IMR-90 (cell line): ENCODE data around the gene NRL. TPM values are rescaled to one million over a fixed set of nuclear protein-coding genes. Genes with fewer than 3 reads are reported as not detected.

Experiments used
- ATAC-seq: fragments of 200-7000 bp; cut with Tn5 transposase; 2 replicates; pipeline ENCODE4 v1.9.1; 2020; ENCODE audit warnings: low read depth, mild to moderate bottlenecking, moderate library complexity
- BruUV-seq: library from RNA; stranded (reverse); fragments of 400-500 nt; replicated peaks from 2 replicates; lab custom pipeline; 2021; lab: Mats Ljungman, UMichigan
- CTCF ChIA-PET: fragments of 300-600 bp; formaldehyde crosslinking; extraction: SDS; loops from one replicate; lab custom pipeline; 2021; ENCODE audit warnings: antibody characterized with exemption; lab: Yijun Ruan, JAX
- POLR2A ChIA-PET: fragments of 300-600 bp; sonication (Branson Sonifier 250); formaldehyde crosslinking; loops from one replicate; lab custom pipeline; 2022; ENCODE audit warnings: antibody characterized with exemption; ENCODE audit not compliant: unreplicated experiment; lab: Charles Lee
- DNase-seq: peaks from one replicate; pipeline ENCODE4 v3.0.0; 2013
- H2AFZ ChIP-seq: replicated peaks from 2 replicates; pipeline ENCODE3; 2013; ENCODE audit warnings: low read length, mild to moderate bottlenecking; ENCODE audit not compliant: poor library complexity
- H2AK5ac ChIP-seq: 2 replicates; pipeline ENCODE4 v1.6.1; 2013; ENCODE audit warnings: low read depth, low read length, inconsistent platforms
- H2AK9ac ChIP-seq: replicated peaks from 2 replicates; pipeline ENCODE3; 2013; ENCODE audit warnings: mild to moderate bottlenecking, low read depth, low read length, moderate library complexity; ENCODE audit not compliant: poor library complexity
- H2BK120ac ChIP-seq: 2 replicates; pipeline ENCODE4 v1.6.1; 2013; ENCODE audit warnings: low read depth, low read length, inconsistent platforms
- H2BK15ac ChIP-seq: 3 replicates; pipeline ENCODE4 v1.6.1; 2013; ENCODE audit warnings: low read depth, low read length, inconsistent platforms
- H2BK20ac ChIP-seq: 2 replicates; pipeline ENCODE4 v1.6.1; 2013; ENCODE audit warnings: low read depth, mild to moderate bottlenecking, inconsistent platforms, low read length, moderate library complexity
- H2BK5ac ChIP-seq: 2 replicates; pipeline ENCODE4 v1.6.1; 2013; ENCODE audit warnings: mild to moderate bottlenecking, low read depth, low read length, inconsistent platforms; ENCODE audit not compliant: poor library complexity, severe bottlenecking
- H3K14ac ChIP-seq: replicated peaks from 2 replicates; pipeline ENCODE4 v1.6.1; 2013; ENCODE audit warnings: low read depth, low read length, inconsistent platforms
- H3K18ac ChIP-seq: 2 replicates; pipeline ENCODE4 v1.6.1; 2013; ENCODE audit warnings: low read depth, low read length, control low read depth
- H3K23ac ChIP-seq: 2 replicates; pipeline ENCODE4 v1.6.1; 2013; ENCODE audit warnings: low read depth, low read length, inconsistent platforms
- H3K27ac ChIP-seq: 2 replicates; pipeline ENCODE4 v1.5.1; 2013; ENCODE audit warnings: mild to moderate bottlenecking, control low read depth, low read length; ENCODE audit not compliant: insufficient read depth
- H3K27me3 ChIP-seq: 2 replicates; pipeline ENCODE4 v1.6.1; 2013; ENCODE audit warnings: low read length; ENCODE audit not compliant: control insufficient read depth, insufficient read depth
- H3K36me3 ChIP-seq: 2 replicates; pipeline ENCODE4 v1.6.1; 2013; ENCODE audit warnings: low read length, mixed read lengths; ENCODE audit not compliant: control insufficient read depth, insufficient read depth
- H3K4ac ChIP-seq: 2 replicates; pipeline ENCODE4 v1.6.1; 2013; ENCODE audit warnings: low read depth, low read length, inconsistent platforms
- H3K4me1 ChIP-seq: 2 replicates; pipeline ENCODE4 v1.6.1; 2013; ENCODE audit warnings: low read length, mixed read lengths; ENCODE audit not compliant: control insufficient read depth, insufficient read depth
- H3K4me2 ChIP-seq: 2 replicates; pipeline ENCODE4 v1.6.1; 2013; ENCODE audit warnings: low read depth, mild to moderate bottlenecking, control low read depth, low read length, moderate library complexity
- H3K4me3 ChIP-seq: 2 replicates; pipeline ENCODE4 v1.5.1; 2013; ENCODE audit warnings: low read depth, mild to moderate bottlenecking, control low read depth, low read length, moderate library complexity; ENCODE audit not compliant: insufficient read depth
- H3K56ac ChIP-seq: 2 replicates; pipeline ENCODE4 v1.6.1; 2013; ENCODE audit warnings: low read length, inconsistent platforms; ENCODE audit not compliant: insufficient read depth; ENCODE audit errors: extremely low read depth
- H3K79me1 ChIP-seq, 2 experiments: 2 replicates each; pipeline ENCODE4 v1.6.1; 2013; ENCODE audit warnings: low read length in 2 of 2, inconsistent platforms in 1 of 2, low read depth in 1 of 2
- H3K9ac ChIP-seq: 2 replicates; pipeline ENCODE4 v1.6.1; 2013; ENCODE audit warnings: low read depth, low read length, control low read depth
- H3K9me1 ChIP-seq: 2 replicates; pipeline ENCODE4 v1.6.1; 2013; ENCODE audit warnings: low read length, inconsistent platforms; ENCODE audit not compliant: insufficient read depth
- H3K9me3 ChIP-seq: 2 replicates; pipeline ENCODE4 v1.6.1; 2013; ENCODE audit warnings: low read length; ENCODE audit not compliant: control insufficient read depth, insufficient read depth
- H4K20me1 ChIP-seq: 2 replicates; pipeline ENCODE4 v1.6.1; 2013; ENCODE audit warnings: low read length, inconsistent platforms; ENCODE audit not compliant: insufficient read depth
- H4K5ac ChIP-seq: 2 replicates; pipeline ENCODE4 v1.6.1; 2013; ENCODE audit warnings: mild to moderate bottlenecking, low read depth, low read length, control low read depth
- H4K8ac ChIP-seq, 2 experiments: 2 replicates each; pipeline ENCODE4 v1.6.1; 2013; ENCODE audit warnings: low read depth in 2 of 2, low read length in 2 of 2, control low read depth in 1 of 2, inconsistent platforms in 1 of 2
- H4K91ac ChIP-seq: 2 replicates; pipeline ENCODE4 v1.6.1; 2013; ENCODE audit warnings: low read depth, low read length, inconsistent platforms; ENCODE audit not compliant: insufficient read depth
- BHLHE40 ChIP-seq: fragments of 150-350 bp; IDR thresholded peaks from 2 replicates; pipeline ENCODE4 v1.6.1; 2016; ENCODE audit warnings: mild to moderate bottlenecking, low read depth, low read length
- CEBPB ChIP-seq: IDR thresholded peaks from 2 replicates; pipeline ENCODE4 v1.6.1; 2012; ENCODE audit warnings: low read depth, low read length, improper control_type of control experiment
- CHD1 ChIP-seq: IDR thresholded peaks from 2 replicates; pipeline ENCODE4 v1.6.1; 2012; ENCODE audit warnings: low read depth, low read length, improper control_type of control experiment
- CTCF ChIP-seq: conservative IDR thresholded peaks from 2 replicates; pipeline ENCODE4 v1.5.1; 2012; ENCODE audit warnings: mild to moderate bottlenecking, low read depth, low read length, improper control_type of control experiment
- FOS ChIP-seq: fragments of 150-350 bp; IDR thresholded peaks from 2 replicates; pipeline ENCODE4 v1.6.1; 2016; ENCODE audit warnings: low read depth, low read length
- MAFK ChIP-seq: IDR thresholded peaks from 2 replicates; pipeline ENCODE4 v1.6.1; 2012; ENCODE audit warnings: low read depth, low read length, improper control_type of control experiment
- MAZ ChIP-seq: IDR thresholded peaks from 2 replicates; pipeline ENCODE4 v1.6.1; 2012; ENCODE audit warnings: low read depth, mild to moderate bottlenecking, low read length, improper control_type of control experiment, moderate library complexity, borderline replicate concordance
- MXI1 ChIP-seq: IDR thresholded peaks from 2 replicates; pipeline ENCODE4 v1.6.1; 2012; ENCODE audit warnings: low read depth, mild to moderate bottlenecking, low read length, moderate library complexity, borderline replicate concordance
- NFE2L2 ChIP-seq: fragments of 150-350 bp; IDR thresholded peaks from 2 replicates; pipeline ENCODE4 v1.6.1; 2016; ENCODE audit warnings: low read depth, mild to moderate bottlenecking, low read length
- POLR2A ChIP-seq: IDR thresholded peaks from 2 replicates; pipeline ENCODE4 v1.6.1; 2012; ENCODE audit warnings: mild to moderate bottlenecking, low read depth, low read length
- RAD21 ChIP-seq: IDR thresholded peaks from 2 replicates; pipeline ENCODE4 v1.6.1; 2012; ENCODE audit warnings: low read length, improper control_type of control experiment
- RCOR1 ChIP-seq: IDR thresholded peaks from 2 replicates; pipeline ENCODE4 v1.6.1; 2012; ENCODE audit warnings: mild to moderate bottlenecking, low read length, improper control_type of control experiment; ENCODE audit not compliant: insufficient replicate concordance
- RFX5 ChIP-seq: IDR thresholded peaks from 2 replicates; pipeline ENCODE4 v1.8.0; 2012; ENCODE audit warnings: low read depth, mild to moderate bottlenecking, low read length, moderate library complexity
- SMC3 ChIP-seq: fragments of 150-350 bp; IDR thresholded peaks from 2 replicates; pipeline ENCODE4 v1.6.1; 2016; ENCODE audit warnings: low read depth, mild to moderate bottlenecking, antibody characterized with exemption, low read length, moderate library complexity
- WGBS, 2 experiments: methylation state at CpG; one replicate each; pipeline versions ENCODE4 v1.1.5 to v1.1.7; 2013; ENCODE audit warnings: missing lambda C conversion rate in 2 of 2; ENCODE audit not compliant: insufficient read length in 1 of 2; ENCODE audit errors: extremely low coverage in 2 of 2; 5-methylcytosine and 5-hydroxymethylcytosine counted together
- dilution Hi-C: fragments of 300-500 bp; cut with HindIII; formaldehyde crosslinking; loops from one replicate; pipeline ENCODE4 v1.14.3; 2018; ENCODE audit warnings: low sequenced_read_pairs; ENCODE audit not compliant: unreplicated experiment
- in situ Hi-C: fragments of 300-500 bp; cut with MboI; formaldehyde crosslinking; loops from 3 replicates; pipeline ENCODE4 v1.14.3; 2019; ENCODE audit warnings: low sequenced_read_pairs, inconsistent platforms, mixed read lengths
- intact Hi-C: fragments of 100-400 bp; cut with micrococcal nuclease; formaldehyde crosslinking; loops from 2 replicates; pipeline ENCODE4 v1.10.0; 2022
- polyA plus RNA-seq, 3 experiments: library from polyadenylated mRNA; depleted of rRNA; stranded (reverse); fragments of >200 nt; gene quantifications; 2 replicates each; pipeline ENCODE4 v1.2.3, GENCODE V29; 2012; ENCODE audit warnings: low replicate concordance in 1 of 3
- total RNA-seq: library from RNA; depleted of rRNA; stranded (reverse); fragments of >200 nt; gene quantifications from 2 replicates; pipeline ENCODE4 v1.2.3, GENCODE V29; 2012
- TF ChIP-seq, protein P1 (sequence below): fragments of 150-350 bp; IDR thresholded peaks from 2 replicates; pipeline ENCODE4 v1.6.1; 2016; ENCODE audit warnings: low read depth, mild to moderate bottlenecking, low read length, moderate library complexity, borderline replicate concordance
- TF ChIP-seq, protein P2 (sequence below): fragments of 150-350 bp; IDR thresholded peaks from 2 replicates; pipeline ENCODE4 v1.6.1; 2017; ENCODE audit warnings: mild to moderate bottlenecking, antibody characterized with exemption, low read length, low read depth

Gene NRL
- total and polyA plus RNA-seq, 2 of the 4 experiments (the other 2 are of a cell fraction): 0.18 to 0.70 TPM

GRCh38 chr14:24110060-24110459 is 4.7 kb downstream of the NRL start:
- H2BK120ac ChIP-seq: no peak overlapping the region
- in situ Hi-C loops: no loop called here
- intact Hi-C loops: no loop called here
- no peak overlapping the region for H2BK5ac ChIP-seq
- no peaks in the 10 kb centered on the region for H3K4me1 ChIP-seq
- H2BK20ac ChIP-seq: no peak overlapping the region
- no peak overlapping the region for H2AK5ac ChIP-seq
- no peaks in the 10 kb centered on the region for H3K9me1 ChIP-seq
- H2AFZ ChIP-seq: no peak overlapping the region
- no peak overlapping the region for H4K91ac ChIP-seq
- no peak overlapping the region for H3K9ac ChIP-seq
- TF ChIP-seq CEBPB: no peak
- TF ChIP-seq POLR2A: no peak
- TF ChIP-seq, protein P1, sequence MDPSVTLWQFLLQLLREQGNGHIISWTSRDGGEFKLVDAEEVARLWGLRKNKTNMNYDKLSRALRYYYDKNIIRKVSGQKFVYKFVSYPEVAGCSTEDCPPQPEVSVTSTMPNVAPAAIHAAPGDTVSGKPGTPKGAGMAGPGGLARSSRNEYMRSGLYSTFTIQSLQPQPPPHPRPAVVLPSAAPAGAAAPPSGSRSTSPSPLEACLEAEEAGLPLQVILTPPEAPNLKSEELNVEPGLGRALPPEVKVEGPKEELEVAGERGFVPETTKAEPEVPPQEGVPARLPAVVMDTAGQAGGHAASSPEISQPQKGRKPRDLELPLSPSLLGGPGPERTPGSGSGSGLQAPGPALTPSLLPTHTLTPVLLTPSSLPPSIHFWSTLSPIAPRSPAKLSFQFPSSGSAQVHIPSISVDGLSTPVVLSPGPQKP: no peak
- no peak for TF ChIP-seq NFE2L2
- TF ChIP-seq RCOR1: no peak
- no peak for TF ChIP-seq MXI1
- no peak for TF ChIP-seq RAD21
- TF ChIP-seq FOS: no peak
- TF ChIP-seq, protein P2, sequence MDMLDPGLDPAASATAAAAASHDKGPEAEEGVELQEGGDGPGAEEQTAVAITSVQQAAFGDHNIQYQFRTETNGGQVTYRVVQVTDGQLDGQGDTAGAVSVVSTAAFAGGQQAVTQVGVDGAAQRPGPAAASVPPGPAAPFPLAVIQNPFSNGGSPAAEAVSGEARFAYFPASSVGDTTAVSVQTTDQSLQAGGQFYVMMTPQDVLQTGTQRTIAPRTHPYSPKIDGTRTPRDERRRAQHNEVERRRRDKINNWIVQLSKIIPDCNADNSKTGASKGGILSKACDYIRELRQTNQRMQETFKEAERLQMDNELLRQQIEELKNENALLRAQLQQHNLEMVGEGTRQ: no peak
- no peak for TF ChIP-seq MAZ
- no peak for TF ChIP-seq RFX5
- no peak for TF ChIP-seq CHD1
- no peak for TF ChIP-seq CTCF
- no peak for TF ChIP-seq BHLHE40
- TF ChIP-seq SMC3: no peak
- no peak for TF ChIP-seq MAFK
- ATAC-seq (no peak), DNase-seq (no peak)
- dilution Hi-C loops: no loop called here
- no peak overlapping the region for H3K27ac ChIP-seq
- H3K56ac ChIP-seq: no peak overlapping the region
- BruUV-seq: no TSS peak
- no peak overlapping the region for H3K4me3 ChIP-seq
- no peak overlapping the region for H3K18ac ChIP-seq
- H3K9me3 ChIP-seq: no peaks in the 10 kb centered on the region
- WGBS, 2 experiments: 80% methylated on average over 1 of the region's 9 CpGs; no CpG with 5 or more reads in 1 of the 2 experiments
- H2BK15ac ChIP-seq: no peak overlapping the region
- H3K4me2 ChIP-seq: no peak overlapping the region
- POLR2A ChIA-PET: no interaction called here
- no peak overlapping the region for H4K5ac ChIP-seq
- H3K27me3 ChIP-seq: no peaks in the 10 kb centered on the region
- H2AK9ac ChIP-seq: no peak overlapping the region
- CTCF ChIA-PET: interaction anchor here (0.7 to 3.9 kb wide), 2 partner anchors 52 to 176 kb away, joined by 7 to 41 read pairs; no protein-coding TSS in a partner anchor
- no peak overlapping the region for H3K14ac ChIP-seq
- H4K20me1 ChIP-seq: no peaks in the 10 kb centered on the region
- H4K8ac ChIP-seq: no peak overlapping the region
- H3K79me1 ChIP-seq: no peaks in the 10 kb centered on the region
- H3K4ac ChIP-seq: no peak overlapping the region
- no peak overlapping the region for H3K23ac ChIP-seq
- H3K36me3 ChIP-seq: no peaks in the 10 kb centered on the region
